Lower leg skin (tissue), 3 donors: ENCODE data around the gene STT3A.

Experiments
- CTCF ChIP-seq, 3 donors: fragments of 450-650 bp; IDR thresholded peaks; one replicate each; pipeline ENCODE4 v1.5.1; 2016; ENCODE audit warnings: antibody characterized with exemption in 3 of 3, mild to moderate bottlenecking in 3 of 3, moderate library complexity in 2 of 3
- POLR2A ChIP-seq, 2 donors: fragments of 450-650 bp; IDR thresholded peaks; one replicate each; pipeline ENCODE4 v1.6.1; 2016 to 2017; ENCODE audit warnings: antibody characterized with exemption in 2 of 2, mild to moderate bottlenecking in 1 of 2, moderate library complexity in 1 of 2

GRCh38 chr11:125670172-125670571, 77.5 kb downstream of the STT3A start:
- TF ChIP-seq POLR2A (IDR thresholded peaks at IDR 0.05): no peak
- no peak for TF ChIP-seq CTCF (IDR thresholded peaks at IDR 0.05)
